ENCODE data around the gene TCTN1.

Gene TCTN1

DNA sequence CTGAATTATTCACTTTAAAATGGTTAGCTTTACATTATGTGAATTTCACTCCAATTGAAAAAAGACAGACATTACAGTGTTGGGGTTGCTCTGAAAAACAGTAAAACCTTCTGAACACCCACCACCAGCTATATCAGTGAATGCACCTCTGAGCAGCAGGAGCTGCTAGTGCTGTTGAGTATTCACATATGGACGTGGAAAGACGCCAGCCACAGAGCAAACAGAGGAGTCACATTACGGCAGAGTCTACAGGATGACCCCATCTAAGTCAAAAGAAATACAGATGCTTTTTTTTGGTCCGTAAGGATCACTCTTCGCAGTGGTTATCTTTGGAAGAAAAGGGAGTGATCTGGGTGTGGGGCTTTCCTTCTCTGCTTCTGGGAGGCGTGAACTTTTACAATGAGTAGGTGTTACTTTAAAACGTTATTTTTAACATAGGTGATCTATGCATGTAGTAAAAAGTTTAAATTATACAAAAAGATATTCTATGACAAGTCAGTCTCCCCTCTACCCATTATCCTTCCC, 70.4 kb downstream of the TCTN1 start:
- no peak for DNase-seq

DNA sequence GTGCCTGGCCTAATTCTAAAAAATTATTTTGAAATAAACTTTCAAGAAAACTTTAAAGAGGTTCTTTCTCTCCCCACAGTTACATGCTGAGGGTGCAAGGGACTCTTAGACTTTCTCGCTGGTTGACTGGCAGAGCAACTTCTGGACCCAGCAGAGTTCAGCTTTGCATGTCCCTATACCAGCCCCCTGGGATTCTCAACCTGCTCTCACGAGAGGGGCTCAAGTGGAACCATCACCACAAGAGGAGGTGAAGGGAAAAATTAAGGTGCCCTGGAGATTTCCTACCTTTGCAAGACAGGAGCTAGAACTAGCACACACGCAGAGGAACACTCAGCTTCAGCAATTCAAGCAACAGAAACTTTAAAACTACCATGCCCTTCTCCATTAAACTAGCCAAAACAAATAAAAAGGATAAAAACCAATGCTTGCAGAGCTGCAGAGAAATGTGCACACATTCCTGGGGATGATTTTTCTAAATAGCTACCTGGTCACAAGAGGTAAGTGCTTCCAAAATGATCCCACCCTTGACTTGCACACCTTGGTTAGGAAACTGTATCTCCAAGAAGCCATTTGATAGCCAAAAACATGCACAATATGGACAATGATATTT, 72.5 kb downstream of the TCTN1 start:
- DNase-seq: no peak

DNA sequence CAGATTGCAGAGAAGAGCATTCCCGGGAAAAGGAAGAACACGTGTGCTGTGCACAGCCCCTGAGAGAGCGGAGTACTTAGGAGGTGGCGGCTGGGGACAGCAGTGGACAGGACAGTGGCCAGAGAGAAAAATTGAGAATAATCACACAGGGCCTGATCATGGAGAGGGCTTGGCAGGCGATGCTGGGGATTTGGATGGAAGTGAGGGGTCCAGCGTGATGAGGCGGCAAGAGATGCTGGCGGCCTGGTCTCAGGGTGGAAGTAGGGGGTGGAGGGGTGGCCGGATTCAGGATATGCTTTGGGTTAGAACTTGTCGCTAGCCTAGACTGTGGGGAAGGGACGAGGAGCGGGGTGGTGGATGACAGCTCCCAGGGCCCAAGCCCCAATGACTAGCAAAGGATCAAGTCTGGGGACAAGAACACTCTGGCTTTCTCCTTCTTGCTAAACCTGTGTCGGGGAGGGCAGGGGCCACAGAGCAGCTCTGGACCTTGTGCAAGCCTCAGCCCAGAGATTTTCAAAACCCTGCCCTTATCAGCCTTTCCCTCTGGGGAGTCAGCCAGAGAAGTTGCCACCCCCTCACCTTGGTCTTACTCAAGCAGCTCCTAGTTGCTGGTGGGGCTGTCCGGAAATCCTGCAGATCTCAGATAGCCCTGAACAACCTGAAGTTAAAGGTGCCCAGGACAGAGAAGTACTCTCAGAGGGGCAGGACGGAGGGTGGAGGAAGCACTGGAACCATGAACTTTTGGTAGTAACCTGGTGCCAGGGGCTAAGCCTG, 73.7 kb downstream of the TCTN1 start:
- no peak for DNase-seq

- DNase-seq: no peak
Observed at GRCh38 chr12:110688446-110689280, 74.7 kb downstream of the TCTN1 start, which contains the start of gene HVCN1. HVCN1 (minus strand) TSS chr12:110689115; CDS start chr12:110683245, 5,870 bp downstream.

- DNase-seq: peak; percentile 38
Observed at GRCh38 chr12:110689281-110690126, 75.6 kb downstream of the TCTN1 start.

- no peak for DNase-seq
Observed at GRCh38 chr12:110690127-110690430, 76.2 kb downstream of the TCTN1 start.

DNA sequence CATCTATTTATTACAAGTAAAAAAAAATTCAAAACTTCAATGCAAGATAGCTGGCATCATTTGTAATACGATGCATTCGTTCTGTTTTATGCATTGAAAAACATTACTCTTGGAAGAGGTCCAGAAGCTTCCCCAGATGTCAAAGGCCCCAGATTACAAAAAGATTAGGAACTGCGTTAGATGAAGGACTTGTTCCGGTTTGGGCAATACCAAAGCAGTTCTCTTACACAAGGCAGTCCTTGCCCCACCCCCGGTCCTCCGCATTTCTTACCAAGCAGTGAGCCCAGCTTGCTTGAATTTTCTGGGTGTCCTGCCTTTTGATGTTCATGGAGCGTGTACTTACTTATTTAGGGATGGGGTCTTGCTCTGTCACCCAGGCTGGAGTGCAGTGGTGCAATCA, 79.8 kb downstream of the TCTN1 start:
- DNase-seq: no peak

DNA sequence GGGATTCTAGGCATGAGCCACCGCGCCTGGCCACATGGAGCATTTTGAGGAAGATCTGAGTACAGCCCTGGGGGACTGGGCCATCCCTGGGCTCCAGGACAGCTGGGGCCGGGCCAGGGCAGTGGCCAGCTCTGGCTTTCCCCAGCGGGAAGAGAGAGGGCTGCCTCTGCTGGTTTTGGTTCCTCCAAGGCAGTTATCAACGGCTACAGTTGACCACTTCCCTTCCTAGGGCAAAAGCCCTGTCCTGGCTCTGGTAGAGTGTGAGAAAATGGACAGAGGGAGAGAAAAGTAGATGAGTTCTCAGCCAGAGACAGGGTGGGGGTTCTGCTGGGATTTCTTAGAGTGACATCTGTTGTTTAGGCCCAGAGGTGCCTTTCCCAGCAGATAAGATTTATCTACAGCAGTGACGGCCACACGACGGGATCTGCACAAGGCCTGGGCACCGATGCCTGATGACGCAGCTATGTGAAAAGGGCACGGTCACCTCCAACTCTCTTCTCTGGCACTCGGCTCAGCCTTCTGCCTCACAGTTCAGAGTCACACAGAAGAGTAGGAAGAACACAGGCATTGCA, 80.5 kb downstream of the TCTN1 start:
- DNase-seq: no peak

- DNase-seq: no peak
Observed at GRCh38 chr12:110696283-110696682, 82.4 kb downstream of the TCTN1 start.

- DNase-seq: no peak
Observed at GRCh38 chr12:110697236-110697635, 83.3 kb downstream of the TCTN1 start.

- DNase-seq: peak; percentile 78
Observed at GRCh38 chr12:110698171-110698902, 84.4 kb downstream of the TCTN1 start.

Data from activated naive CD4-positive, alpha-beta T cell treated with anti-CD3 and anti-CD28 coated beads, Interleukin-2, amount 50 U/mL, for 16 hours (primary cell).